Stimulated activated CD8-positive, alpha-beta memory T cell treated with anti-CD3 and anti-CD28 coated beads, Interleukin-2, amount 100 ng/mL, for 1 hour (primary cell): Measurements from ENCODE around the gene COL6A5.
"Not testable (repeated sequence)": the region's sequence is repeated elsewhere in the genome, so short reads cannot be mapped to it uniquely, and the experiment has no call there.

Experiments
- DNase-seq, 2 donors: peaks; one replicate each; pipeline ENCODE4 v3.0.0-alpha.2; 2020; ENCODE audit warnings: low read depth in 2 of 2

The COL6A5 gene, protein sequence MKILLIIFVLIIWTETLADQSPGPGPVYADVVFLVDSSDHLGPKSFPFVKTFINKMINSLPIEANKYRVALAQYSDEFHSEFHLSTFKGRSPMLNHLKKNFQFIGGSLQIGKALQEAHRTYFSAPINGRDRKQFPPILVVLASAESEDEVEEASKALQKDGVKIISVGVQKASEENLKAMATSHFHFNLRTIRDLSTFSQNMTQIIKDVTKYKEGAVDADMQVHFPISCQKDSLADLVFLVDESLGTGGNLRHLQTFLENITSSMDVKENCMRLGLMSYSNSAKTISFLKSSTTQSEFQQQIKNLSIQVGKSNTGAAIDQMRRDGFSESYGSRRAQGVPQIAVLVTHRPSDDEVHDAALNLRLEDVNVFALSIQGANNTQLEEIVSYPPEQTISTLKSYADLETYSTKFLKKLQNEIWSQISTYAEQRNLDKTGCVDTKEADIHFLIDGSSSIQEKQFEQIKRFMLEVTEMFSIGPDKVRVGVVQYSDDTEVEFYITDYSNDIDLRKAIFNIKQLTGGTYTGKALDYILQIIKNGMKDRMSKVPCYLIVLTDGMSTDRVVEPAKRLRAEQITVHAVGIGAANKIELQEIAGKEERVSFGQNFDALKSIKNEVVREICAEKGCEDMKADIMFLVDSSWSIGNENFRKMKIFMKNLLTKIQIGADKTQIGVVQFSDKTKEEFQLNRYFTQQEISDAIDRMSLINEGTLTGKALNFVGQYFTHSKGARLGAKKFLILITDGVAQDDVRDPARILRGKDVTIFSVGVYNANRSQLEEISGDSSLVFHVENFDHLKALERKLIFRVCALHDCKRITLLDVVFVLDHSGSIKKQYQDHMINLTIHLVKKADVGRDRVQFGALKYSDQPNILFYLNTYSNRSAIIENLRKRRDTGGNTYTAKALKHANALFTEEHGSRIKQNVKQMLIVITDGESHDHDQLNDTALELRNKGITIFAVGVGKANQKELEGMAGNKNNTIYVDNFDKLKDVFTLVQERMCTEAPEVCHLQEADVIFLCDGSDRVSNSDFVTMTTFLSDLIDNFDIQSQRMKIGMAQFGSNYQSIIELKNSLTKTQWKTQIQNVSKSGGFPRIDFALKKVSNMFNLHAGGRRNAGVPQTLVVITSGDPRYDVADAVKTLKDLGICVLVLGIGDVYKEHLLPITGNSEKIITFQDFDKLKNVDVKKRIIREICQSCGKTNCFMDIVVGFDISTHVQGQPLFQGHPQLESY (N-terminal part only)

GRCh38 chr3:130345487-130346079, at the start of gene COL6A5:
Gene COL6A5, plus strand, starts transcription at chr3:130345672. Its CDS starts 27,967 bp downstream, at chr3:130373639.
- DNase-seq = no peak

DNA sequence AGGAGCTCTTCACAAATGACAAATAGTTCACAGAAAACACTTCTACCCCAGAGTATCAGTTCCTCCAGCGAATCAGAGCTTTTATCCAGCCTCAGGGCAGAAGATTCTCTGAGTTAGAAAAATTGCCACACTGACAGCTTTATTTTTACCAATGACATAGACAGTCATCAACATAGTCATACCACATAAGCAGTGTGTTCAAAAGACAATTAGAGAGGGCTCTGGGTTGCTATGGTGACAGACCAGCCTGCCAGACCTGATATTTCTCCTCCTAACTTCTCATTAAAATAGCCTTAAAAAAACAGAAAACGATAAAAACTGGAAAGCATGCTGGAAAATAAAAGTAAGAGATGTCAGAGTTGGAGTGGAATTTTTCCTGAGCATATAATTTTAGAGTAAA, 45.9 kb upstream of the COL6A5 start:
- no peak for DNase-seq

DNA sequence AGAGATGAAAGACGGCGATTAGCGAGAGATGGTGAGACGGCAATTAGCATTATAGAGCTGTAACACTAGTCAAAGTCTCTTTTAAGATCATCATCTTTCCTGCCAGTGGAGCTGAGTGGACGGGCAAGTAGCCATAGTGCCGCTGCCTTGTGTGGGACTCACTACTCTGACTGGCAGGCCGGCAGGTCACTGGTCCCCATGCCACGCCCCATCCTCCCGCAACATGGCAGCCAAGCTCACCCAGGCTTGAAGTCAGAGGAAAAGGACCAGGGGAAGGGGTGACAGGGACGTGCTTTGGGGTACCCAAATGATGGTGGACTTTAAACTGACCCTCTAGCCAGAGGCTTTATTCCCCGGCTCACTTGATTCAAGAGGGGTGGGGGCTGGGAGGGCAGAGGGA, 44.6 kb upstream of the COL6A5 start:
- DNase-seq = no peak

GRCh38 chr3:130310109-130310508, 35.4 kb upstream of the COL6A5 start:
- no peak for DNase-seq

GRCh38 chr3:130312374-130312773, 33.1 kb upstream of the COL6A5 start:
- DNase-seq = no peak

- no peak for DNase-seq
Measured at GRCh38 chr3:130316169-130316568, 29.3 kb upstream of the COL6A5 start.

DNA sequence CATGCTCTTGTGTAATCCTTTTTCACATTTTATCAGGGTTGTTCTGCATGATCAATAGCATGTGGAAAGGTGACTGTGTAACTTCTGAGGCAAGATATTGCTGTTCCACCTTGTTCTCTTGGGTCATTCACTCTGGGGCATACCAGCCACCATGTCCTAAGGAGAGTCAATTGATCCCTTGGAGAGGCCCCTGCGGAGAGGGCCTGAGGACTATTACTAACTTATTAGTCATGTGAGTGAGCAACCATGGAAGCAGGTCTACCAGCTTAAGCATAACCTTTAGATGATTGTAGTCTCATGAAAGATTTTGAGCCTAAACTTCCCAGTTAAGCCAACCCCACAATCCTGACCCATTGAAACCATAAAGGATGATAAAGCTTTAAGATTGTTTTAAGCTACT, 22.0 kb upstream of the COL6A5 start:
- no peak for DNase-seq

- DNase-seq = no peak
Measured at GRCh38 chr3:130340766-130341165, 4.7 kb upstream of the COL6A5 start.

GRCh38 chr3:130341388-130341787, 4.1 kb upstream of the COL6A5 start:
- DNase-seq = no peak

- DNase-seq = no peak
Measured at GRCh38 chr3:130341882-130342281, 3.6 kb upstream of the COL6A5 start.

- no peak for DNase-seq
Measured at GRCh38 chr3:130342821-130343661, 2.4 kb upstream of the COL6A5 start.

DNA sequence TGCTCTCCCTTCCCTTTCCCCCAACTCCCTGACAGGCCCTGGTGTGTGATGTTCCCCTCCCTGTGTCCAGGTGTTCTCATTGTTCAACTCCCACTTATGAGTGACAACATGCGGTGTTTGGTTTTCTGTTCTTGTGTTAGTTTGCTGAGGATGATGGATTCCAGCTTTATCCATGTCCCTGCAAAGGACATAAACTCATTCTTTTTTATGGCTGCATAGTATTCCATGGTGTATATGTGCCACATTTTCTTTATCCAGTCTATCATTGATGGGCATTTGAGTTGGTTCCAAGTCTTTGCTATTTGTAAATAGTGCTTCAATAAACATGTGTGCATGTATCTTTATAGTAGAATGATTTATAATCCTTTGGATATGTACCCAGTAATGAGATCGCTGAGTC, 2.8 kb downstream of the COL6A5 start:
- DNase-seq = not testable (repeated sequence)

DNA sequence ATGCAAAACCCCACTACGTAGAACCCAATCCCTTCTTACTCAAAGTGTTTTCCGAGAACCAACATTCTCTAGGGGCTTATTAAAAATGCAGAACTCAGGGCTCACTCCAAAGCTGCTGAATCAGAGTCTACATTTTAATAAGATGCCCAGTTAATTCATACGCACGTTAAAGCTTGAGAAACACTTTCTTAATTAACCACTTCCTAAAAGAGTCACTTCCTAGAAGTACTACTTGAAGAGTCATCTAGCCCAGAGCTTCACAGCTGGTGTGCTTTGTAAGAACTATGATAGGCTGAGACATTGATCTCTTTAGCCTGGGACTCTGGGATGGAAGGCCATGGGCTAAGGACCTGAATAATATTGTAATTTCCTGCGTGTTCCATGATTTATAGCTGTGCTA, 9.0 kb downstream of the COL6A5 start:
- DNase-seq = no peak

GRCh38 chr3:130374033-130374432, 28.6 kb downstream of the COL6A5 start:
- DNase-seq = no peak

GRCh38 chr3:130374908-130375307, 29.4 kb downstream of the COL6A5 start:
- no peak for DNase-seq

- no peak for DNase-seq
Measured at GRCh38 chr3:130377960-130378676, 32.6 kb downstream of the COL6A5 start.

DNA sequence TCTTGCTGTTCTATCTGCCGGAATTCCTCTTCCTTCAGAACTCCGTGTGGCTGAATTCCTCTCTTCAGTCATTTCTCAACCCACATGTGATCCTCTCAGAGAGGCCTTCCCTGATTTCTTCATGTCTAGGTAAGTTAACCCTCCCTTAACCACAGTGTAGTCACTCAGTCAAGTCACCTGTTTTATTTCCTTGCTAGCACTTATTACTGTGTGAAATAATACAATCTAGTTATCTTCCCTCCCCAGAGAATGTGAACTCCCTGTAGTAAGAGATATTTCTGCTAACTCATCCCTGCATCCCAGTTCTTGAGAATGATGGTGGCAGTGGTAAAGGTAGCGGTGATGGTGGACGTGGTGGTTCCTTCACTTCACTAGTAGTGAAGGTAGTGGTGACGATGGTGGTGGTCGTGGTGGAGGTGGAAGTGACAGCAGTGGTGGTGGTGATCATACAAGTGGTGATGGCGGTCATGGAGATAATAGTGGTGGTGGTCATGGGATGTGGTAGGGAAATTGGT, 33.3 kb downstream of the COL6A5 start:
- DNase-seq = no peak

DNA sequence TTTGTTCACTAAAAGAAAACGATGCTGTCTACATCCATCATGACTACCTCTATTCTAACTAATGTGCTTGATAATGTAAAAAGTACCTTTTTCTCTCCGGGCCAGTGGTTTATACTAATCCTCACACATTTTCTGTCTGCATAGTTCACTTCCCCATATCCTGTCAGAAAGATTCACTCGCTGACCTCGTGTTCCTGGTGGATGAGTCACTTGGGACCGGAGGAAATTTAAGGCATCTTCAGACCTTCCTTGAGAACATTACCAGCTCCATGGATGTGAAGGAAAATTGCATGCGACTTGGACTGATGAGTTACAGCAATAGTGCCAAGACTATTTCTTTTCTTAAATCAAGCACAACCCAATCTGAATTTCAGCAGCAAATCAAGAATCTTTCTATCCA, 33.8 kb downstream of the COL6A5 start:
- DNase-seq = no peak

DNA sequence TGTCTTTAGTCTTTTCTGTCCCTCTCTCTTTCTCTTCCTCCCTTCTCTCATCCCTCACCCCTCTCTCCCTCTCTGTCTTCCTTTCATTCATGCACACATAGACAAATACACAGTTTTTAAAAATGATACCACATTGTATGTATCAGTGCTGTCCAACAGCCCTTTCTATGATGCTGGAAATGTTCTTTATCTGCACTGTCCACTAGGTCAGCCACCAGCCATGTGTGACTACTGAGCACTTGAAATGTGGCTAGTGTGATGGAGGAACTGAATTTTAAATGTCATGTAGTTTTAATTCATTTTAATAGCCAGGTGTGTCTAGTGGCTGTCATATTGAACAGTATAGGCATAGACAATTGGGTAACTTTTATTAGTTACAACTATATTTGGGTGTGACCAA, 34.9 kb downstream of the COL6A5 start:
- no peak for DNase-seq

DNA sequence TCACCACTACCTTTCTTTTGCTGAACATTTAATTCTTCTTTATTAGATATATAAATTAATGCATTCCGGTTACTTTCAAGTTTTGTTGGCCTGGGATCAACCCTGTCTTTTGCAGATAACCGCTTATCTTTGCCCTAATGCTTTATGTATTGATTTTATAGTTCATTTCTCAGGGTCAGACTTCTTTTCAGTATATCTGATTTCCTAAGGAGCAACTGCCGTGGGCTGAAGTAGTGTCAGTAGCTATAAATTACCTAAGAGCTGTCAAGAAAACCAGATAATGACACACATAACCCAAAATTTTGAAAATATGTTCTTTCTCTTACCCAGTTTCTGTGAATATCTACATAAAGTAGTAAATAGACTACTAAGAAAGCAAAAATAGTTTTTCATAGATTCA, 38.0 kb downstream of the COL6A5 start:
- no peak for DNase-seq
